NCI-H1048 (cell line): ENCODE measurements around the gene LTA.
"Not testable (repeated sequence)": the region's sequence is repeated elsewhere in the genome, so short reads cannot be mapped to it uniquely, and the experiment has no call there.

Experiments
- DNase-seq: peaks from one replicate; lab custom pipeline; 2025; lab: John Stamatoyannopoulos, UW

Gene LTA

GRCh38 chr6:31541658-31542521 lies 30.2 kb upstream of the LTA start, which contains the start of gene DDX39B:
Gene DDX39B, minus strand, starts transcription at chr6:31542003. Its CDS starts 1,471 bp downstream, at chr6:31540532.
- DNase-seq: peak; percentile 85

- no peak for DNase-seq
These were observed 28.4 kb upstream of the LTA start for GRCh38 chr6:31543639-31544038.

GRCh38 chr6:31544676-31545075 lies 27.4 kb upstream of the LTA start:
- DNase-seq: no peak

- no peak for DNase-seq
These were observed 26.8 kb upstream of the LTA start for GRCh38 chr6:31545291-31545690.

- peak; percentile 89 for DNase-seq
These were observed 25.6 kb upstream of the LTA start, which contains the start of gene ATP6V1G2 for GRCh38 chr6:31546339-31546957. Gene ATP6V1G2, minus strand, starts transcription at chr6:31546608. Its CDS starts 49 bp downstream, at chr6:31546559.

- peak; percentile 92 for DNase-seq
These were observed 24.9 kb upstream of the LTA start, which contains the start of gene NFKBIL1 for GRCh38 chr6:31546958-31547726. Gene NFKBIL1, plus strand, starts transcription at chr6:31547608. Its CDS starts 87 bp downstream, at chr6:31547695.

GRCh38 chr6:31547727-31548543 lies 24.2 kb upstream of the LTA start:
- no peak for DNase-seq

- no peak for DNase-seq
These were observed 23.6 kb upstream of the LTA start for GRCh38 chr6:31548544-31548873.

GRCh38 chr6:31551371-31551770 lies 20.7 kb upstream of the LTA start:
- DNase-seq: not testable (repeated sequence)

- DNase-seq: no peak
These were observed 15.8 kb upstream of the LTA start for GRCh38 chr6:31556307-31556706.

- no peak for DNase-seq
These were observed 14.4 kb upstream of the LTA start for GRCh38 chr6:31557443-31558317.

- no peak for DNase-seq
These were observed 13.8 kb upstream of the LTA start for GRCh38 chr6:31558318-31558625.

- DNase-seq: no peak
These were observed 13.2 kb upstream of the LTA start for GRCh38 chr6:31558631-31559500.

- DNase-seq: no peak
These were observed 12.5 kb upstream of the LTA start for GRCh38 chr6:31559606-31559957.

GRCh38 chr6:31559958-31560696 lies 12.0 kb upstream of the LTA start:
- DNase-seq: no peak

GRCh38 chr6:31560697-31561058 lies 11.4 kb upstream of the LTA start:
- DNase-seq: no peak

- no peak for DNase-seq
These were observed 4.3 kb upstream of the LTA start for GRCh38 chr6:31567531-31568370.

- DNase-seq: no peak
These were observed 3.5 kb upstream of the LTA start for GRCh38 chr6:31568537-31568961.
